Mesothelial cell of epicardium (in vitro differentiated cells): ENCODE results near the gene C1QA. TPM values are rescaled to one million over a fixed set of nuclear protein-coding genes. Genes with fewer than 3 reads are reported as not detected.

Experiments used
- DNase-seq, 2 experiments: peaks; one replicate each; pipeline ENCODE4 v3.0.0; 2021; ENCODE audit warnings: low spot score in 2 of 2; ENCODE audit not compliant: unreplicated experiment in 2 of 2
- H3K27ac Mint-ChIP-seq: 2 replicates; pipeline ENCODE4 v1.8.0; 2021; ENCODE audit warnings: mixed read lengths
- H3K27me3 Mint-ChIP-seq: 2 replicates; pipeline ENCODE4 v1.8.0; 2021; ENCODE audit warnings: low read depth, mixed read lengths
- H3K36me3 Mint-ChIP-seq: 2 replicates; pipeline ENCODE4 v1.8.0; 2021; ENCODE audit warnings: mixed read lengths
- H3K4me1 Mint-ChIP-seq: 2 replicates; pipeline ENCODE4 v1.8.0; 2021; ENCODE audit warnings: mixed read lengths
- H3K4me3 Mint-ChIP-seq: 2 replicates; pipeline ENCODE4 v1.8.0; 2021; ENCODE audit warnings: mild to moderate bottlenecking, moderate library complexity, mixed read lengths
- H3K9me3 Mint-ChIP-seq: 2 replicates; pipeline ENCODE4 v1.8.0; 2021; ENCODE audit warnings: mixed read lengths
- CTCF ChIP-seq: fragments of 200-600 bp; sonication (generic); IDR thresholded peaks from one replicate; pipeline ENCODE4 v1.5.0; 2021; ENCODE audit warnings: antibody characterized with exemption; ENCODE audit not compliant: unreplicated experiment
- total RNA-seq: library from RNA; stranded (reverse); gene quantifications from 3 replicates; pipeline ENCODE4 v1.2.1, GENCODE V29; 2021

C1QA gene
- total RNA-seq, 1 donor from 2014 or later = not detected

- no peaks in the 10 kb centered on the region for H3K9me3 Mint-ChIP-seq
- H3K27me3 Mint-ChIP-seq = peaks cover 81% of the 10 kb centered on the region
- no peak for TF ChIP-seq CTCF
- H3K4me1 Mint-ChIP-seq = no peaks in the 10 kb centered on the region
- H3K27ac Mint-ChIP-seq = no peak overlapping the region
- no peak for DNase-seq
- no peaks in the 10 kb centered on the region for H3K36me3 Mint-ChIP-seq
- H3K4me3 Mint-ChIP-seq = no peak overlapping the region
Observed at GRCh38 chr1:22626237-22627157, 9.9 kb upstream of the C1QA start.

- no peak overlapping the region for H3K27ac Mint-ChIP-seq
- no peaks in the 10 kb centered on the region for H3K9me3 Mint-ChIP-seq
- no peak for DNase-seq
- no peak overlapping the region for H3K4me3 Mint-ChIP-seq
- TF ChIP-seq CTCF = no peak
- no peaks in the 10 kb centered on the region for H3K36me3 Mint-ChIP-seq
- no peaks in the 10 kb centered on the region for H3K4me1 Mint-ChIP-seq
- H3K27me3 Mint-ChIP-seq = peaks cover 83% of the 10 kb centered on the region
Observed at GRCh38 chr1:22627331-22627730, 9.1 kb upstream of the C1QA start.

GRCh38 chr1:22628698-22629444, 7.6 kb upstream of the C1QA start:
- H3K27me3 Mint-ChIP-seq = peaks cover 81% of the 10 kb centered on the region
- H3K27ac Mint-ChIP-seq = no peak overlapping the region
- DNase-seq = no peak
- no peaks in the 10 kb centered on the region for H3K4me1 Mint-ChIP-seq
- no peaks in the 10 kb centered on the region for H3K36me3 Mint-ChIP-seq
- H3K9me3 Mint-ChIP-seq = no peaks in the 10 kb centered on the region
- no peak overlapping the region for H3K4me3 Mint-ChIP-seq
- no peak for TF ChIP-seq CTCF

GRCh38 chr1:22629886-22630285, 6.5 kb upstream of the C1QA start:
- no peak overlapping the region for H3K27ac Mint-ChIP-seq
- no peaks in the 10 kb centered on the region for H3K4me1 Mint-ChIP-seq
- no peak for DNase-seq
- H3K27me3 Mint-ChIP-seq = peaks cover 73% of the 10 kb centered on the region
- no peak overlapping the region for H3K4me3 Mint-ChIP-seq
- H3K9me3 Mint-ChIP-seq = no peaks in the 10 kb centered on the region
- H3K36me3 Mint-ChIP-seq = no peaks in the 10 kb centered on the region
- TF ChIP-seq CTCF = no peak

GRCh38 chr1:22633697-22634463, 2.5 kb upstream of the C1QA start:
- Mint-ChIP-seq H3K27me3 (peaks cover 40% of the 10 kb centered on the region), H3K27ac (no peak overlapping the region), H3K4me3 (no peak overlapping the region), H3K4me1 (no peaks in the 10 kb centered on the region), H3K9me3 (no peaks in the 10 kb centered on the region), H3K36me3 (no peaks in the 10 kb centered on the region)
- no peak for TF ChIP-seq CTCF
- no peak for DNase-seq
